ENCODE data around the gene FGD3. TPM values are rescaled to one million over a fixed set of nuclear protein-coding genes. Genes with fewer than 3 reads are reported as not detected.

The FGD3 gene
- total and polyA plus RNA-seq, 9 of the 15 experiments (the other 6 are each of a cell fraction or from before 2014, with no cell fraction given), result 0.07 to 1.3 (median 0.29) TPM

DNA sequence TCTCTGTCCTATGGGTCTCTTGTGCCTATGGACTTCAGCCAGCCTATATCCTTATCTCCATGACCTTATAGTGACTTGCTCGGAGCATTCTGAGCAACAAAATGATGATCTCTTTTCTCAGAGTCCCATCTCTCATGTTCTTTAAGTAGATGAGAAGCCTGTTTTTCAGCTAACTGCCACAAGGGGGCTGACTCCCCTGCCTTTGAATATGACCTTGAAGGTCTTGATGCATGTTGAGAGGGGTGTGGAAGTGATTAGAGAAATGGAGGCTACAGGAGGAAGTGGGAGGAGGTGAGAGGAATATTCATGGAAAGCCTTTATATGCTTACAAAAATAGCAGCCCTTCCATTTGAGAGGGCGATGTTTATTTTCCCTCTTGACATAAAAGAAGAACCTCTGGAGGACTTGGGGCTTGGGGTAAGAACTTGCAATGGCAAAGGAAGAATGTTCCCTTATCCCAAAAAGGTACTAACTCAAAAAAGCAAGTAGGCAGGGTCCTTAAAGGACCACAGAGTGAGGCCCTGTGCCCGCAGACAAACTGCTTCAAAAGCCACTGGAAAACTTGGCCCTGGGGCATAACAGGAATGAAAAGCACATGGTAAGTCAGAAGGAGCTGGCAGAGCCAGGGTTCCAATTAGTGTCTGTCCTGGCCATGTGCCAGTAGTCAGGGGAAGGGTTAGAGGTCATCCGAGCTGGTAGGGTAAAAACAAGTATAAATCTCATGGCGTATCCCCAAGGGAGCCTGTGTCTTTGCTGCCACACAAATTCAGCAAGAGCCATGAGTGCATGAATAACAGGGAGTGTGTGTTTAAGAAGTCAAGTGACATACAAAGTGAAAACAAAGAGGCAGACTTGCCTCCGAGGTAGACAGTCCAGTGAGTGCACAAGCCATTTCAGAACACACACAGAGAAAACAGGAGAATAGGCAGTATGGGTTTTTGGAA lies 39.1 kb downstream of the FGD3 start (continued):
- TF ChIP-seq, protein P1, sequence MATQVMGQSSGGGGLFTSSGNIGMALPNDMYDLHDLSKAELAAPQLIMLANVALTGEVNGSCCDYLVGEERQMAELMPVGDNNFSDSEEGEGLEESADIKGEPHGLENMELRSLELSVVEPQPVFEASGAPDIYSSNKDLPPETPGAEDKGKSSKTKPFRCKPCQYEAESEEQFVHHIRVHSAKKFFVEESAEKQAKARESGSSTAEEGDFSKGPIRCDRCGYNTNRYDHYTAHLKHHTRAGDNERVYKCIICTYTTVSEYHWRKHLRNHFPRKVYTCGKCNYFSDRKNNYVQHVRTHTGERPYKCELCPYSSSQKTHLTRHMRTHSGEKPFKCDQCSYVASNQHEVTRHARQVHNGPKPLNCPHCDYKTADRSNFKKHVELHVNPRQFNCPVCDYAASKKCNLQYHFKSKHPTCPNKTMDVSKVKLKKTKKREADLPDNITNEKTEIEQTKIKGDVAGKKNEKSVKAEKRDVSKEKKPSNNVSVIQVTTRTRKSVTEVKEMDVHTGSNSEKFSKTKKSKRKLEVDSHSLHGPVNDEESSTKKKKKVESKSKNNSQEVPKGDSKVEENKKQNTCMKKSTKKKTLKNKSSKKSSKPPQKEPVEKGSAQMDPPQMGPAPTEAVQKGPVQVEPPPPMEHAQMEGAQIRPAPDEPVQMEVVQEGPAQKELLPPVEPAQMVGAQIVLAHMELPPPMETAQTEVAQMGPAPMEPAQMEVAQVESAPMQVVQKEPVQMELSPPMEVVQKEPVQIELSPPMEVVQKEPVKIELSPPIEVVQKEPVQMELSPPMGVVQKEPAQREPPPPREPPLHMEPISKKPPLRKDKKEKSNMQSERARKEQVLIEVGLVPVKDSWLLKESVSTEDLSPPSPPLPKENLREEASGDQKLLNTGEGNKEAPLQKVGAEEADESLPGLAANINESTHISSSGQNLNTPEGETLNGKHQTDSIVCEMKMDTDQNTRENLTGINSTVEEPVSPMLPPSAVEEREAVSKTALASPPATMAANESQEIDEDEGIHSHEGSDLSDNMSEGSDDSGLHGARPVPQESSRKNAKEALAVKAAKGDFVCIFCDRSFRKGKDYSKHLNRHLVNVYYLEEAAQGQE (IDR thresholded peaks at IDR 0.05; ENCODE audit: borderline replicate concordance), result peak; percentile 19; the same call in 1 of the 2 replicates
- TF ChIP-seq, protein P1 (CRISPR knock-in tag; IDR thresholded peaks at IDR 0.05; ENCODE audit: low read depth), result no peak
- TF ChIP-seq ESRRA (IDR thresholded peaks at IDR 0.05; ENCODE audit: borderline replicate concordance, low read depth), result peak; percentile 99
- no peak for TF ChIP-seq PHF21A (IDR thresholded peaks at IDR 0.05; ENCODE audit: borderline replicate concordance, low read depth)
- no peak for TF ChIP-seq BRD4 (IDR thresholded peaks at IDR 0.05)
- no peak for TF ChIP-seq TCF3 (CRISPR knock-in tag; IDR thresholded peaks at IDR 0.05)
- TF ChIP-seq KLF1 (tag; IDR thresholded peaks at IDR 0.05), result no peak
- TF ChIP-seq POLR2AphosphoS2 (IDR thresholded peaks at IDR 0.05; ENCODE audit: low read length), result no peak
- TF ChIP-seq NFIC (IDR thresholded peaks at IDR 0.05), result peak; percentile 61
- TF ChIP-seq SMC3 (conservative IDR thresholded peaks at IDR 0.05; ENCODE audit: insufficient read depth, low read depth, low read length), result 0 out of 2 replicates have a peak, but pooled peaks have one; percentile 26
- TF ChIP-seq, protein P2, sequence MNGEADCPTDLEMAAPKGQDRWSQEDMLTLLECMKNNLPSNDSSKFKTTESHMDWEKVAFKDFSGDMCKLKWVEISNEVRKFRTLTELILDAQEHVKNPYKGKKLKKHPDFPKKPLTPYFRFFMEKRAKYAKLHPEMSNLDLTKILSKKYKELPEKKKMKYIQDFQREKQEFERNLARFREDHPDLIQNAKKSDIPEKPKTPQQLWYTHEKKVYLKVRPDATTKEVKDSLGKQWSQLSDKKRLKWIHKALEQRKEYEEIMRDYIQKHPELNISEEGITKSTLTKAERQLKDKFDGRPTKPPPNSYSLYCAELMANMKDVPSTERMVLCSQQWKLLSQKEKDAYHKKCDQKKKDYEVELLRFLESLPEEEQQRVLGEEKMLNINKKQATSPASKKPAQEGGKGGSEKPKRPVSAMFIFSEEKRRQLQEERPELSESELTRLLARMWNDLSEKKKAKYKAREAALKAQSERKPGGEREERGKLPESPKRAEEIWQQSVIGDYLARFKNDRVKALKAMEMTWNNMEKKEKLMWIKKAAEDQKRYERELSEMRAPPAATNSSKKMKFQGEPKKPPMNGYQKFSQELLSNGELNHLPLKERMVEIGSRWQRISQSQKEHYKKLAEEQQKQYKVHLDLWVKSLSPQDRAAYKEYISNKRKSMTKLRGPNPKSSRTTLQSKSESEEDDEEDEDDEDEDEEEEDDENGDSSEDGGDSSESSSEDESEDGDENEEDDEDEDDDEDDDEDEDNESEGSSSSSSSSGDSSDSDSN (IDR thresholded peaks at IDR 0.05; ENCODE audit: borderline replicate concordance in 1 of 2, low read depth in 2 of 2, low read length in 2 of 2), result no peak

All from K562 (cell line).